Measurements from ENCODE around the gene TP53TG5.

- no peak for TF ChIP-seq CTCF (IDR thresholded peaks at IDR 0.05)
- no peak for TF ChIP-seq POLR2AphosphoS5 (IDR thresholded peaks at IDR 0.05)
- no peak for TF ChIP-seq POLR2A (IDR thresholded peaks at IDR 0.05; ENCODE audit: low read depth)
Observed at GRCh38 chr20:45392733-45393132, 14.6 kb upstream of the TP53TG5 start.
